Germinal center (tissue), 1 donor: ENCODE data around the gene ITPR3.
A peak's percentile ranks its signal among the peaks of the same experiment; 100 is the strongest.
"Not testable (repeated sequence)": the region's sequence is repeated elsewhere in the genome, so short reads cannot be mapped to it uniquely, and the experiment has no call there.

Source experiments
- DNase-seq: peaks from one replicate; pipeline ENCODE4 v3.0.0; 2012; ENCODE audit warnings: mixed read lengths, low spot score

ITPR3 gene

DNA sequence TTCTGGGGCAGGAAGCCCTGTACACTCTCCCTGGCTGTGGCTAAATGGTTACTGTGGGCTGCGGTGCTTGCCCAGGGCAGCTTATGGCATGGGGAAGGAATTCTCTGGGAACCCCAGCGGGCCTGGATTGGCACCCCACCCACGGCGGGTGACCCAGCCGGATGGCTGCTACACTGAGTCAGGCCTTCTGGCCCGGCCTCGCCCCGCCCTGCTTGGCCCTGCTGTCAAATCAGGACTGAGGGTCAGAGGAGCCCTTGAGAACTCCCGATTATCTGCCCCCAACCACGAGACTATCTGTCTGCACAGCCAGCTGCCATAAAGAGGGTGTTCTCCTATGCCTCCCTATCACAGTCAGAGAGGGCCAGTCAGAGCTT, 7.3 kb upstream of the ITPR3 start:
- no peak for DNase-seq

DNA sequence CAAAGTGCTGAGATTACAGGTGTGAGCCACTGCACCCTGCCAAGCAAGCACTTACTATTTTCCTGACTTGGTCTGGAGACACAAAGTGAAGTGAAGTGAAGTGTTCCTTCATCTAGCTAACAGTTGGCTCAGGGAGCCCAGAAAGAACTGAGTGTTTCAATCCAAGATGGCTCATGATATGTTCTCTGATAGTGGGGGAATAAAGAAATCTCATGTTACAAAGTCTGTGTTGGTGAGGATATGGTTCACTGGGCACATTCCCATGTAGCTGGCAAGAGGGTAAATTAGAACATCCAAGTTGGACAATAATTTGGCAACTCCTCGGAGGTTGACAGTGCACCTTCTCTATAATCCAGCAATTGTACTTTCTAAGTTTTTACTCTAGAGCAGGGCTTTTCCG, 5.0 kb upstream of the ITPR3 start:
- DNase-seq = no peak

DNA sequence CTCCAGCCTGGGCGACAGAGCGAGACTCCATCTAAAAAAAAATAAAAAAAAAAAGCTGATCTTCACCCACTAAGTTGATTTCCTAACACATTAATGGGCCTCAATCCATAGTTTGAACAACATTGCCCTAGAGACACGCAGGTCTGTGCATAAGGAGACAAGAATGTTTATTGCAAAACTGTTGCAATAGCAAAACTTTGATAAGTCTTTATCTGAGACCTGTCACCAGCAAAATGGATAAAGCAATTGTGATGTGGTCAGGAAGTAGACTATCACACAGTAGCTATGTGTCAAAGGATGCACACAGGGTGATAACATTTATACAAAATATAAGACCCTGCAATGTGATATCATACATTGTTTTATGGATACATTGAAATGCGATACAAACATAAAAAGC, 4.2 kb upstream of the ITPR3 start:
- DNase-seq = no peak

DNA sequence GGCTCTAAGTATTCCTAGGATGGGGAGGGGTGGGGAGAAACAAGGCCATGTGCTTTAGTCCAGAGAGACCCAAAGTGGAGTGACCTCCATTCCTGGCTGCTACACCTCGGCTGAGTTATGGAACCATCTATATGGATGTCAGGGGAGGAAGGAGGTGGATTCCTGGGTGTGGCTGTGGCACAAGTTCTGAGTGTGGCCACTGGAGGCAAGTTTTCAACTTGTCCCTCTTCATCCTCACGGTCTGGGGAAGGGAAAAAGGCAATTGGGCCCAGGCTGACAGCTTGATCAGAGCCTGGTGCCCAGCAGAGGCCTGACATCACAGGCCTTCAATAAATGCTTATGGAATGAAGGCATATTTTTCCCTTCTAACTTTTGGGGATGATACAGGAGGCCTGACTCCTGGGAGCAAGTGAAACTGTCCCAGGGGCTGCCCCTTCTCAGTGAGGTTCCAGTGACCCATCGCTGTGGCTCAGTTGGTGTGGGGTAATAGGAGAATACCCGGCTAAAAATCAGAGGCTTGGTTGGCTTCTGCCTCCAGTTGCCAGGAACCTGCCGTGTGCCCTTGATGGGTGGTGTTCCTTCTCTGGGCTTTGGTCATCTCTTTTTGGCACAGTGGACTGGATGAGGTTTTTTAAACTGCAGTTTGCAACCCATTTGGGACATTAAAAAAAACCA, 1.8 kb upstream of the ITPR3 start:
- no peak for DNase-seq

DNA sequence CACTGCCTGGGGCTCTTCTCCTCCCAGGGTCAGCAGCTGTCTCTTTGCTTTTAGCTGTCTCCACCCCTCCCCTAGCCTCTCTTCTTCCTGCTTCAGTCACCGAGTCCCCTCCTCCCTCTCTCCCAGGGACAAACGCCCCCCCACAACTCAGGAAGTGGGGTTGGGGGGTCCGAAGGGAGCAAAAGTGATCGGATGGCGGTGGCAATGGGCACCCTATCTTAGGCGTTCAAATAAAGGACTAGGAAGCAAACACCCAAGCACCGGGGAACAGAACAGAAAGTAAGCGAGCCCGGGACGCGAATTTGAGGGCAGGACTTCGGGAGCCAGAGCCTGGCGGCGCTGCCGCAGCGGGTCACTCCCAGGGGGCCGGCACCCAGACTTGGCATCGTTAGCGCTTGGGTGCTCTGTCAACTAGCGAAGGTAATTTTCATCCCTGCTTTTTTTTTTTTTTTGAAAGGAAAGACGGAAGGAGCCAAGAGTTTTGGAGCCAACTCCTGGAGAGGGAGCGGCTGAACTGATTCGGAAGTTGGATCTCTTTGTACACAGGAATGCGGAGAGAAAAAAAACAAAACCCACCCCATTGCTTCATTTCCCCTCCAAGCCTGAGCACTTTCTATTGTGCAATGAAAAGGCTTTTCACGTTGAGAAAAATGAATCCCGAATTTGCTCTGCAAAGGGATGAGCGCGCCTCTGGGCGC, 815 bp upstream of the ITPR3 start:
- DNase-seq = peak; percentile 67

DNA sequence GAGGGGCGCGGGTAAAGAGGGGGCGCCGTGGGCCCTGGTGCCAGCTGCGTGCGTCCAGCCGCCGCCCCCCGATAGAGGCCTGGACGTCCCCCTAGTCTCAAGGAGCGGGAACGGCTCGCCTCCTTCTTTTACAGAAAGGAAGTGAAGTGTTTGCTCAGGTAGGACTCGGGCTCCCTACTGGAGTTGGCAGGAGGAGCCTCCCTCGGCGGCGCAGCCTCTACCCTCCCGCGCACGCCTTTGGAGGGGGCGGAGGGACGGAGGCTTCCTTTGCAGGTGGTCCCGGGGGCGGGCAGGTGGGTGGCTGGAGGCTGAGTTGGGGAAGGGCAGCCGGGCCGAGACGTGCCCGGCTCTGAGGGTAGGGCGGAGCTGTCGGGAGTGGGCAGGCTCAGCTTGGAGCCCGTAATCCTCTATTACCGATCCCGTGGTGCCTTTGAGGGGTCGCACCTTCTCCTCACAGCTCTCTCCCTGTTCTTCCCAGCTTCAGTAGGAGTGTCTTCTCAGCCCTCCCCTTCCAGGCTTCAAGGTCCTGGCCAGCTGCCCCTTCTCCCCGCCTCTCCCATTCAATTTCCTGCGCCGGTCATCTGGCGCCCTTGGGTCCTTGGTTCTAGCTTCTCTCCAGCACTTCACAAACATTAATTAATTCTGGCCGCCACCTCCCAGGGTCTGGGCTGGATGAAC, 728 bp downstream of the ITPR3 start:
- DNase-seq = peak; percentile 71

DNA sequence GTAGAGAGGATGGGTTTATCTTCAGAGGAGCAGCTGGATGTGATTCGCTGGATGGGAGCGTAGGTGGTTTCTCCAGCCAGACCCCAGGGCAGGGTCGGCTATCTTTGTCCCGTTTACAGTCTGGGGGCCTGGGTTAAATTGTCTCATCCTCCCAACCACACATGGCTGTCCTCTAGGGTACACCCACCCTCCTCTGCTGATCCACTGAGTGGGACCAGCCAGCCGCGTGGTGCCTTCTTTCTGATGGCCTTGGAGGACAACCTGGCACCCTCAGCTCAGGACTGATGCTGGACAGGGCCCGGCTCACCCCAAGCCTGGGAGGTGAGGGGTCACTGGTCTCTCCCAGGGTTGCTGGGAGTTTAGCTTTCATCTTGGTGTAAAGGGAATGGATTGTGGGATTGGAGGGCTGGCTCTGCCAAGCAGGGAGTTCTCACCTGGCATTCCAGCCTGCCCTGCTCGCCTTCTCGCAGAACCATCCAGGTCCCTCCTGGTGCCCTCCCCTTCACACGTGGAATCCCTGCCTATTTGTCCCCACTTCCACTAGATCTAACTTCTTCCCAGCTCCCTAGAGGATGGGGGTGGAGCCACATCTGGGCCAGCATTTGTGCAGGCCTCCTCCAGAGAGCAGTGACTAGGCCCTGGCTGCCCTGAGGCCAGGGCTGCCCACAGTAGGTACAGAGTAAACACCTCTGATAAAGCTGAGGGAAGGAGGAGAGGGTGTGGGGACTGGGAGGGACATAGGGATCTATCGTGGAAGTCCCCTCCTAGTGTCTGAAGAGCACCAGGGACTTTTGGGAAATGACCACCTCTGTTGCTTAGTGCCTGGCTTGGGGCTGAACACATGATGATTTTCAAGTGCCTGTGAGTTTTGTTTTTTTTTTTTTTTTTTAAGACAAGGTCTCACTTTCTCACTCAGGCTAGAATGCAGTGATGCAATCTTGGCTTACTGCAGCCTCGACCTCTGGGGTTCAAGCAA, 1.6 kb downstream of the ITPR3 start:
- no peak for DNase-seq

DNA sequence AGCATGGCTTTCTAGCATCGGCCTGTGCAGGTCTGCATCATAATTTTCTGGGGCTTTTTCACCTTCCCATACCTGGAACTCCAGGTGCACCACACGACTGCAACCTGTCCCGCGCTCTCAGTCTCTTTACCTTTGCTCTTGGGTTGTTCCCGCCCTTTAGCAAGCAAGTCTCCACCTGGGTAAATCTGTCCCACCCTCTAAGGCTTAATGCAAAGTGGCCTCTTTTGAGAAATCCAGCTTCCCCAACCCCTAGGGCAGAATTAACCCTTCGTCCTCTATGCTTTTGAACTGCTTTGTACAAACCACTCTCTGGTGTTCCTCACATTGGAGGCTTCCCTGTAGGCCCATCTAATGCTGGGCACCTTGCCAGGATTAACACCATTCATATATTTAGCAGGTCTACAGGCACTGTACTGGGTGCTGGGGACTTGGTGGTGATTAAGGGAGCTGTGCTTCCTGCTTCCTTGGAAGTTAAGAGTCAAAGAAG, 2.8 kb downstream of the ITPR3 start:
- no peak for DNase-seq

DNA sequence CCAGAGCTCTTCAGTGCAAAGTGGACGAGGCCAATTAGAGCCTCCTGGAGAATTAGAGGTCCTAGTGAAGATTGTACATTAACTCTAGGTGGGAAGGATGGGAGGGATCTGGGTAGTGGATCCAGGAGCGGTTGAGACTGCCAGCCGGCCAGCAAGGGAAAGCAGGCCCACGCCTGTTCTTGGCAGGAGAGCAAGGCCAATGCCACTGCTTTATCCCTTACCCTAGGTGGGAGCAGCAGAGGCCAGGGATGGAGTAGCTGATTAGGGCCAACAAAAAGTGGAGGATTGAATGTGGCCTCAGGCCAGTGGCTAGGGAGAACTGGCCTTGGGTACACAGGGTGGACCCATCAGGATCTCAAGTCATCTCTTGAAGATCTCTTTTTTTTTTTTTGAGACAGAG, 3.7 kb downstream of the ITPR3 start:
- no peak for DNase-seq

DNA sequence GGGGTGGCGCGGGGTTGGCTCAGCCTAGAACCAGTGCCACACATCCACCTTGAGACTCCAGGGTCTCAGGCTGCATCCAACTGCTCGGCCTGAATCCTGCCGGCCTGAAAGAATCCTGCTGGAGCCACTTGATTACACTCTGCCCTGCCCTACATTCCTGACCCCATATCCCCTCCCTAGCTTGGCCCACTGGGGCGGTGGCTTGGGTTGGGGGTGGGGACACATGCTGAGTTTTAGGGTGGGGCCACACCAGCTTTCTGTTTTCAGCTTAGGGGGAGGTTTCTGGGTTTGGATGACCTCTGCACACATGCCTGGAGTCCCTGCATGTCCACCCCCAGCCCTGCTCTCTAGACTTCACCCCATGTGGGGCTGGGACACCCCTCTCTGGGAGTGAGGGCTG, 6.8 kb downstream of the ITPR3 start:
- DNase-seq = no peak

DNA sequence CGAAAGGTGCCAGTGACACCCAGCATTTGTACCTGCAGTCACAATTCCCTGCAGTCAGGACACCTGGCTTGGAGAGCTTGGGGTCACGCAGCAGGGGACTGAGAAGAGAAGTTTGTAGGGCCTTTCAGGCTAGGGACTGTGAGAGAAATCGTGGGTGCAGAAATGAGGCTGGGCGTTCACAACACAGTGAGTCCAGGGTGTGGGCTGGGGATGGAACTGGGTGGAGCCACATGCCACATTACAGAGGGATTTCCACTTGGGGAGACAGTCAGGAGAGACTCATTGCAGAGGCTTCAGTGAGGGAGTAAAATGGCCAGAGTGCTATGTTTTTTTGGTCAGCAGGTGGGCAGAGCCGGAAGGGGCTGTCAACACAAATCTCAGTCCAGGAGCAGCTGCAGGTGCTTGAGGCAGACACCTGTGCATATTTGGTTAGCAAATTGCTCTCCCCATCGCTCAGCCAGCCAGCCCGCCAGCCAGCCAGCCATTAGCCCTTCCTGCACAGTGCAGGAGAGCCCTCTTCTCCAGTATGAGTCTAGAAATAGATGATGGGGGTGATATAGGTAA, 7.4 kb downstream of the ITPR3 start:
- DNase-seq = peak; percentile 60

DNA sequence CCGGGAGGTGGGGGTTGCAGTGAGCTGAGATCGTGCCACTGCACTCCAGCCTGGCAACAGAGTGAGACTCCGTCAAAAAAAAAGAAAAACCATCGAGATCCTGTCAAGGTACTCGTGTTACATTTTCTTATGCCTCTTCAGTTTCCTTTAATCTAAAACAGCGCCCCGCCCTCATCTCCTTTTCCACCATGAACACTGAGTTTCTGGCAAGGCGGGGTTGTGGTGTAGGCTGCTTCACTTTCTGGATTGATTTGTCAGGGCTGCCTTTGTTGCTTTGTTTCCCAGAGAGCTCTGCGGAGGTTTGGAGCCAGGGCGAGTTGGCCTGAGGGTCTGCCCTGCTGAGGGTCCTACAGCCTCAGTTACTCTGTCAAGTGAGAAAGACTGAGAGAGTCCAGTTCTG, 8.9 kb downstream of the ITPR3 start:
- no peak for DNase-seq

DNA sequence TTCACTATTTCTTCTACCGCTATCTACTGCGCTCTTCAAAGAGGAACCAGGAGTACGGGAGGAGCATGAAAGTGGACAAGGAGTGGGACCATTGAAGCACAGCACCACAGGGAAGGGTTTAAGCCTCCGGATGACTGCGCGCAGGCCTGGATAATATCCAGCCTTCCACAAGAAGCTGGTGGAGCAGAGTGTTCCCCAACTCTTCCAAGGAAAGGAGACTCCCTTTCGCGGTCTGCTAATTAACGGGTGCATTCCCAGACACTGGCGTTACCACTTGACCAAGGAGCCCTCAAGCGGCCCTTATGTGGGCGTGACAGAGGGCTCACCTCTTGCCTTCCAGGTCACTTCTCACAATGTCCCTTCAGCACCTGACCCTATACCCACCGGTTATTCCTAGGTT, 10.4 kb downstream of the ITPR3 start:
- not testable (repeated sequence) for DNase-seq

DNA sequence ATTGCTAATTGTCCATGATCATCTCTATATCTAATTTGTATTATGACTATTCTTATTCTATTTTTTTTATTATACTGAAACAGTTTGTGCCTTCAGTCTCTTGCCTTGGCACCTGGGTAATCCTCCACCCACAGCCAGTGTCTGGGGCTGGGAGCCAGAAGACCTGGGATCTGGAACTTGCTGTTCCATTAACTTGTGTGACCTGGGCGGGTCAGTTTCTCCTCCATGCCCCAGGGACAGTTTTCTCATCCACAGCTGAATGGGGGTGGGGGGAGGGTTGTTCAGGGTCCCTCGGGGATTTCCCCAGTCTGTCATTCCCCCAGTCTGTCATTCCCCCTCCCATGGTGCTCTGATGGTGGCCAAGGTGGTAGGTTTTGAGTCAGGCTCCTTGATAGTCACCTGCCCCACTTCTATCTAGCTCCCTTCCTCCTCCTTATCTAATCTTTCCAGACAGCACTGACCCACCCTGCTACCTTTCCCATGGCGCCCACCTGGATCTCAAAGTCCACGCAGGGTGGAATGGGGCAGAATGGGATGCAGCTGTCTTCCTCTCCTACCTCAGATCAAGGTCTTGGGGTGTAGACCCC, 10.9 kb downstream of the ITPR3 start:
- no peak for DNase-seq

DNA sequence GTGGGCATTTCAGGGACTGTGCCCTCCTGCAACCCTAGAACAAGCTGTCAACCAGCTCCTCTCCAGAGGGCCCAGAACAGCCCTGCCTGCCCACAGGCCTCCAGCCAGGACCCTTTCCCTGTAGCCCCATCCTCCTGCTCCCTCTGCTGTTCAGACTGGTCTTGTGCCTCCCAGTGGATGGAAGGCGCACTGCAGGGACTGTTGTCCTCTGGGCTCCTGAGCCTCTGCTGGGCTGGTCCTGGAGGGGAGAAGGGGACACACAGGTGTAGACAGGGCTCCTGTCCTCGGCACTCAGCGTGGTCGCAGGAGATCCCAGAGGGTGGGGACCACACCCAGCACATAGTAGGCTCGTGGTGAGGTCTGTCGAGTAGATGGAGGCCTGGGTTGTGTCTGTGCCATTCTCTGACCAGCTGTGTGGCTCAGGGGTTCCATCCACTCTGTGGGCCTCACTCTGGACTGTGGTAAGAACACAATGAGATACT, 11.5 kb downstream of the ITPR3 start:
- peak; percentile 73 for DNase-seq

DNA sequence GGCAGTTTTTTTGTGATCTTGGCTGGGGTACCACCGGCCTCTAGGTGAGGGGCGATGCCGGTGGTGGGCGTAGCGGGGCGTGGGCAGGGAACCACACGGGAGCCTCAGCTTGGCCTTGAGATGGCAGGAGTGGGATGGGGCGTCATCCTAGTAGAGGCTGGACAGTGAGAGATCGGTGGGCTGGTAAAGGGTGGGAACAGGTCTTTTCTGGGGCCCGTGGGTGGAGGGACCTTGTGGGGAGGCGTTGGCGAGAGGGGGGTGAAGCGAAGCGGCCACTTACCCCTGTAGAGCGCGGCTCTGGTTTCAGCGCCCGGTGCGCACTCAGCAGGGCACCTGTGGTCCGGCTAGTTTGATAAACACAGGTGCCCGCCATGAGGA, 12.0 kb downstream of the ITPR3 start:
- DNase-seq = no peak

DNA sequence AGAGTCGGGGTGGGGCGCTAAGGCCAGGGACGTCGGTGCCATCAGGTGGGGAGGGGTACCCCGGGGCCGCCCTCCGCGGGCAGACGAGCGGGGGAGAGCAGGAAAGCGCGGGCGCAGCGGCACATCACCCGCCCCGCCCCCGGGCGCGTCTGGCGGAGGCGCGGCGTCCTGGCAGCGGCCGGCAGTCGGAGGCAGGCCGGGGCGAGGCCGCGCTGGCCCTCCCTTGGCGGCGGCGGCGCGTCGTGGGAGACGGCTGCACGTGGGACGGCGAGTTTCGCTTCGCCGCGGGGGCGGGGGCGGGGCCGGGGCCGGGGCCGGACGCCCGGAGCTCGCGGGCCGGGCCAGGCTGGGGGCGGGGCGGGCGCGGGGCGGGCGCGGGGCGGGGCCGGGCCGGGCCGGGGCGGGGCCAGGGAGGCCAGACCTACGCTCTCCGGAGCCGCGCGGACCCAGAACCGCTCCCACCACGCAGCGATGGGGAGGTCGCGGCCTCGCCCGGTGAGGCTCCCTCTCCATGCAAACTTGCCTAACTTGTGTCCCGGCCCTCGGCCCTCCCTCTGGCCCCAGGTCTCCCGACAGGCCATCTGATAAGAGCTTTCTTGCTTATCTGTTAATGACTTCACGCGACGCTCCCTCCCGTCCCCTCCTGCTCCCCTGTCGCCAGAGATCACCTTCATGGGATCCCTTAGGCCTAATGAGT, 12.5 kb downstream of the ITPR3 start:
- DNase-seq = peak; percentile 79

DNA sequence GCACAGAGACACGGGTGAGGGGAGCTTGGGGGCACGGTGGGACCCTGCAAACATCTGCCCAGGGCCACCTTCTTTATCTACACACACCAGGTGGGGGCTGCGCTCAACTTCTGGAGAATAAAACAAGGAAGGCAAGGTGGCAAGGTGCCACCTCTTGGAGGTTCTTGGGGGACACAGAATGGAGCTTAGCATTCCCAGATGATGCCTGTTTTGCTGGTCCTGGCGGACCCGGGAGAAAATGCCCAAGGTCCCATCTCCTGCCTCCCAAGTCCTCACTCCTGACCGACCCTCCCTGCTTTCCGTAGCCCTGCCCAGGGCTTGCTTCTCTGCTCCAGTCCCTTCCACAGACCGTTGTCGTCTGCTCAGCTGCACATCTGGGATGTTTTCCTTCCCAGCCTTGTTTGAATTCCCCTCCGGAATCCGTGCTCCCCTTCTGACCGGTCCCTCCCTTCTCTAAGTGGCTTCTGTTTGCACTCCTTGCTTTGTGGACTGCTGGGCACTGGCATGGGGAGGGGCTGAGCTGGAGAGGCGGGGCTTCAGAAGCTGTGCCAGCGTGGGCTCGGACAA, 13.1 kb downstream of the ITPR3 start:
- DNase-seq = no peak

DNA sequence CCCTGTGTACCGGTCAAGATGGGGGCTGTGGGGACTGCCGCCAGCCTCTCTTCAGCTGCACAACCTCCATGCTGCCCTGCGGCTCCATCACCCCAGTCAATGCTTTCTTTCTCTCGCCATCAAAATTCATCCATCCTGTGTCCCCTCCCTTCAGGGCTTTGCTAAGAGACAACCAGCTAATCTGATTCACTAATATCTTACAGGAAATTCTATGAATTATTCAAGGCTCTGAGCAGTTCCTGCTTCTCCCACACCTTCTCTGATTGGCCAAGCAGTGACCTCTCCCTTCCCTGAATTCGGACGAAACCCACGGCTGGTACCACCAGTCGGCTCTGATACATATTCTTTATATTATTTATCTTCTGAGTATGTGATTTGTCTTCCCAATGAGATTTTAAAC, 13.8 kb downstream of the ITPR3 start:
- DNase-seq = no peak

DNA sequence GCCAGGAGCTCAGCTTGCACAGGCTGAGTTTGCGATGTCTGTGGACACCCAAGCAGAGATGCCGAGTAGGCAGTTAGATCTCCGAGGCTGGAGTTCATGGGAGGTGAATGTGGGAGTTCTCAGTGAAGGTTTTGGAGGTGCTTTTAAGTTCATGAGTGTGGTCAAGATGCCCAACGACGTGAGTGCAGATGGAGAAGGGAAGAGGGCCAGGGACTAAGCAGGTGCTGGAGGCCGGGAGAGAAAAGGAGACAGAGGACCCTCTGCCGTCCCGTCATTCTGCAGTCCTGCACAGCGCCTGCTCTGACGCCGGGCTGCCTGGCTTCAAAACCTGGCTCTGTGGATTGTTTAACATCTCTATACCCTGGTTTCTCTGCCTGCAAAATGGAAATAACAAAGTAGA, 15.5 kb downstream of the ITPR3 start:
- no peak for DNase-seq
